Hepatocyte (in vitro differentiated cells): ENCODE measurements around the gene TRIM52. TPM values are rescaled to one million over a fixed set of nuclear protein-coding genes. Genes with fewer than 3 reads are reported as not detected.

Experiments used
- DNase-seq: peaks from one replicate; pipeline ENCODE4 v3.0.0-alpha.2; 2016; ENCODE audit warnings: low spot score
- H2AFZ ChIP-seq: fragments of 200-600 bp; sonication (generic); 2 replicates; pipeline ENCODE4 v1.6.0; 2016; ENCODE audit warnings: antibody characterized with exemption, mild to moderate bottlenecking
- H3K27ac ChIP-seq: fragments of 200-600 bp; sonication (generic); 2 replicates; pipeline ENCODE4 v1.5.1; 2016; ENCODE audit warnings: mild to moderate bottlenecking
- H3K27me3 ChIP-seq: fragments of 200-600 bp; sonication (generic); 2 replicates; pipeline ENCODE4 v1.6.1; 2016
- H3K36me3 ChIP-seq: fragments of 200-600 bp; sonication (generic); replicated peaks from 2 replicates; pipeline ENCODE4 v1.5.1; 2016; ENCODE audit warnings: low read depth; ENCODE audit not compliant: insufficient read depth
- H3K4me1 ChIP-seq: fragments of 200-600 bp; sonication (generic); 2 replicates; pipeline ENCODE4 v1.5.1; 2016; ENCODE audit warnings: mild to moderate bottlenecking, moderate library complexity; ENCODE audit not compliant: insufficient read depth
- H3K4me2 ChIP-seq: fragments of 200-600 bp; sonication (generic); 2 replicates; pipeline ENCODE4 v1.6.0; 2016
- H3K4me3 ChIP-seq: fragments of 200-600 bp; sonication (generic); 2 replicates; pipeline ENCODE4 v1.5.1; 2016; ENCODE audit warnings: mild to moderate bottlenecking
- H3K79me2 ChIP-seq: fragments of 200-600 bp; sonication (generic); 2 replicates; pipeline ENCODE4 v1.6.0; 2017; ENCODE audit warnings: mild to moderate bottlenecking
- H3K9me2 ChIP-seq: fragments of 200-600 bp; sonication (generic); replicated peaks from 2 replicates; pipeline ENCODE4 v1.6.0; 2017; ENCODE audit warnings: mild to moderate bottlenecking; ENCODE audit not compliant: insufficient read depth
- H3K9me3 ChIP-seq: fragments of 200-600 bp; sonication (generic); 2 replicates; pipeline ENCODE4 v1.5.1; 2016; ENCODE audit warnings: low read depth, mild to moderate bottlenecking
- H4K20me1 ChIP-seq: fragments of 200-600 bp; sonication (generic); 2 replicates; pipeline ENCODE4 v1.6.0; 2016; ENCODE audit warnings: mild to moderate bottlenecking; ENCODE audit not compliant: insufficient read depth, poor library complexity, severe bottlenecking
- CTCF ChIP-seq: fragments of 200-600 bp; sonication (generic); IDR thresholded peaks from 2 replicates; pipeline ENCODE4 v1.5.1; 2016; ENCODE audit warnings: antibody characterized with exemption, mild to moderate bottlenecking; ENCODE audit not compliant: poor library complexity
- EZH2 ChIP-seq: fragments of 200-600 bp; sonication (generic); IDR thresholded peaks from 2 replicates; pipeline ENCODE4 v1.6.1; 2016; ENCODE audit warnings: antibody characterized with exemption, mild to moderate bottlenecking, borderline replicate concordance
- EZH2phosphoT487 ChIP-seq: fragments of 200-600 bp; sonication (generic); IDR thresholded peaks from one replicate; pipeline ENCODE4 v1.6.1; 2018; ENCODE audit warnings: antibody characterized with exemption, mild to moderate bottlenecking, low read depth, moderate library complexity; ENCODE audit not compliant: unreplicated experiment, severe bottlenecking
- WGBS: methylation state at CpG from one replicate; pipeline ENCODE4 v1.1.6; 2016; ENCODE audit warnings: low lambda C conversion rate; ENCODE audit errors: missing lambda C conversion rate; 5-methylcytosine and 5-hydroxymethylcytosine counted together
- polyA plus RNA-seq: library from polyadenylated mRNA; unstranded; fragments of >200 nt; fragmentation: Nextera tagmentation; extraction: Ambion mirVana; gene quantifications from 2 replicates; pipeline ENCODE4 v1.2.1, GENCODE V29; 2016
- total RNA-seq: library from RNA; depleted of rRNA; stranded (reverse); fragments of >200 nt; gene quantifications from 2 replicates; pipeline ENCODE4 v1.2.3, GENCODE V29; 2014

TRIM52 gene
- total and polyA plus RNA-seq, 2 experiments from 2014 or later = 9.9 to 13.2 TPM

GRCh38 chr5:181236954-181237641 is 23.8 kb downstream of the TRIM52 start:
- 93% methylated on average over 10 of the region's 10 CpGs for whole genome bisulfite sequencing
- H4K20me1 ChIP-seq = peaks cover 54% of the 10 kb centered on the region
- no peak for DNase-seq
- peaks cover 42% of the 10 kb centered on the region for H3K79me2 ChIP-seq
- no peaks in the 10 kb centered on the region for H3K27me3 ChIP-seq
- peaks cover 9% of the 10 kb centered on the region for H3K4me1 ChIP-seq
- TF ChIP-seq EZH2 = no peak
- no peak for TF ChIP-seq CTCF
- TF ChIP-seq EZH2phosphoT487 = no peak
- H3K9me3 ChIP-seq = no peaks in the 10 kb centered on the region
- H3K9me2 ChIP-seq = no peaks in the 10 kb centered on the region
- H3K4me3 ChIP-seq = no peak overlapping the region
- no peak overlapping the region for H3K4me2 ChIP-seq
- no peak overlapping the region for H3K27ac ChIP-seq
- peaks cover 13% of the 10 kb centered on the region for H3K36me3 ChIP-seq
- no peak overlapping the region for H2AFZ ChIP-seq

- Histone ChIP-seq H3K4me3 (no peak overlapping the region), H3K79me2 (peaks cover 36% of the 10 kb centered on the region), H3K4me1 (peaks cover 3% of the 10 kb centered on the region), H3K36me3 (peaks cover 7% of the 10 kb centered on the region), H3K27ac (no peak overlapping the region), H2AFZ (no peak overlapping the region), H3K4me2 (no peak overlapping the region), H3K9me3 (no peaks in the 10 kb centered on the region), H3K9me2 (no peaks in the 10 kb centered on the region), H3K27me3 (no peaks in the 10 kb centered on the region), H4K20me1 (peaks cover 47% of the 10 kb centered on the region)
- TF ChIP-seq CTCF (no peak), EZH2 (no peak), EZH2phosphoT487 (no peak)
- DNase-seq = no peak
- WGBS = 91% methylated on average over 6 of the region's 6 CpGs
Measured at GRCh38 chr5:181236471-181236870, 24.5 kb downstream of the TRIM52 start.

GRCh38 chr5:181235689-181236366 is 25.1 kb downstream of the TRIM52 start:
- no peak overlapping the region for H3K27ac ChIP-seq
- TF ChIP-seq EZH2 (no peak), CTCF (no peak), EZH2phosphoT487 (no peak)
- H3K9me2 ChIP-seq = no peaks in the 10 kb centered on the region
- no peaks in the 10 kb centered on the region for H3K4me1 ChIP-seq
- no peak for DNase-seq
- peaks cover 41% of the 10 kb centered on the region for H4K20me1 ChIP-seq
- H3K27me3 ChIP-seq = no peaks in the 10 kb centered on the region
- H3K36me3 ChIP-seq = peaks cover 7% of the 10 kb centered on the region
- H3K9me3 ChIP-seq = no peaks in the 10 kb centered on the region
- H3K4me3 ChIP-seq = no peak overlapping the region
- H3K79me2 ChIP-seq = peaks cover 29% of the 10 kb centered on the region
- H2AFZ ChIP-seq = no peak overlapping the region
- 92% methylated on average over 5 of the region's 5 CpGs for WGBS
- no peak overlapping the region for H3K4me2 ChIP-seq
